A549 (cell line): Measurements from ENCODE around the gene OR10A5. TPM values are rescaled to one million over a fixed set of nuclear protein-coding genes. Genes with fewer than 3 reads are reported as not detected.

ENCODE experiments used
- ATAC-seq, 2 experiments: fragments of 200-7000 bp in 1 of 2; fragments of >200 bp in 1 of 2; cut with Nextera tagmentation in 1 of 2; cut with Tn5 transposase in 1 of 2; 3 replicates each; pipeline versions ENCODE4 v1.8.0 to v1.9.1; 2018 to 2020; ENCODE audit warnings: mild to moderate bottlenecking in 1 of 2, moderate library complexity in 1 of 2
- CTCF ChIA-PET: fragments of 300-600 bp; sonication (Branson Sonifier 250); formaldehyde crosslinking; extraction: SDS; loops from one replicate; lab custom pipeline; 2021; ENCODE audit warnings: antibody characterized with exemption, inconsistent platforms; lab: Yijun Ruan, JAX
- POLR2A ChIA-PET: fragments of 350-600 bp; formaldehyde crosslinking; extraction: SDS; loops from one replicate; lab custom pipeline; 2021; ENCODE audit warnings: antibody characterized with exemption, inconsistent platforms; lab: Yijun Ruan, JAX
- DNase-seq, 2 experiments: peaks; one replicate each; pipeline versions ENCODE4 v3.0.0 to v3.0.0-alpha.2; 2011 to 2016; ENCODE audit warnings: low read depth in 1 of 2, low spot score in 1 of 2
- FAIRE-seq: peaks from 2 replicates; lab custom pipeline; 2011; peaks lifted over from hg19 to GRCh38; lab: Jason Lieb, UNC
- H3K27ac ChIP-seq, 2 experiments: fragments of >200 bp; sonication (Bioruptor Twin); formaldehyde crosslinking; 3 replicates each; pipeline ENCODE4 v1.5.1; 2016 to 2017
- H3K4me1 ChIP-seq: fragments of >200 bp; sonication (Bioruptor Twin); formaldehyde crosslinking; 3 replicates; pipeline ENCODE4 v1.6.1; 2016
- H3K4me2 ChIP-seq: fragments of >200 bp; sonication (Bioruptor Twin); formaldehyde crosslinking; 3 replicates; pipeline ENCODE4 v1.6.1; 2016
- H3K4me3 ChIP-seq: fragments of >200 bp; sonication (Bioruptor Twin); formaldehyde crosslinking; 3 replicates; pipeline ENCODE4 v1.5.1; 2016
- H3K9me3 ChIP-seq: fragments of >200 bp; sonication (Bioruptor Twin); formaldehyde crosslinking; 3 replicates; pipeline ENCODE4 v1.6.1; 2016
- CBX8 ChIP-seq: fragments of 200-600 bp; sonication (generic); IDR thresholded peaks from 2 replicates; pipeline ENCODE4 v1.6.1; 2016
- CEBPB ChIP-seq, 2 experiments: fragments of >200 bp in 1 of 2; sonication (Bioruptor Twin) in 1 of 2; formaldehyde crosslinking in 1 of 2; IDR thresholded peaks; 2 replicates each; pipeline ENCODE4 v1.6.1; 2012 to 2016
- ESRRA ChIP-seq: fragments of 150-350 bp; IDR thresholded peaks from 2 replicates; pipeline ENCODE4 v1.6.1; 2014; ENCODE audit warnings: mild to moderate bottlenecking, low read length, borderline replicate concordance
- FOXS1 ChIP-seq: fragments of 250-450 bp; sonication (Bioruptor Pico); IDR thresholded peaks from 2 replicates; pipeline ENCODE4 v1.5.0; 2020; ENCODE audit warnings: mild to moderate bottlenecking, moderate library complexity
- HDAC2 ChIP-seq: fragments of 200-600 bp; sonication (generic); IDR thresholded peaks from 2 replicates; pipeline ENCODE4 v1.6.1; 2016
- HEYL ChIP-seq: fragments of 250-450 bp; sonication (Bioruptor Pico); IDR thresholded peaks from 2 replicates; pipeline ENCODE4 v1.8.0; 2021; ENCODE audit warnings: mild to moderate bottlenecking, moderate library complexity
- JUN ChIP-seq, 2 experiments: fragments of >200 bp; sonication (Bioruptor Twin); formaldehyde crosslinking; IDR thresholded peaks; 2 replicates in 1 of 2; 3 replicates in 1 of 2; pipeline ENCODE4 v1.6.1; 2016 to 2017
- JUNB ChIP-seq: fragments of >200 bp; sonication (Bioruptor Twin); formaldehyde crosslinking; IDR thresholded peaks from 2 replicates; pipeline ENCODE4 v1.6.1; 2016
- MAFK ChIP-seq: fragments of 450-650 bp; IDR thresholded peaks from 2 replicates; pipeline ENCODE4 v1.6.1; 2014; ENCODE audit not compliant: partially characterized antibody
- MAZ ChIP-seq: fragments of 150-350 bp; IDR thresholded peaks from 2 replicates; pipeline ENCODE4 v1.6.1; 2014; ENCODE audit warnings: antibody characterized with exemption, low read depth, low read length, borderline replicate concordance
- NPAS2 ChIP-seq: fragments of 250-450 bp; sonication (Bioruptor Pico); IDR thresholded peaks from 2 replicates; pipeline ENCODE4 v1.8.0; 2022; ENCODE audit warnings: mild to moderate bottlenecking, moderate library complexity, borderline replicate concordance
- PHF8 ChIP-seq: fragments of 200-600 bp; sonication (generic); IDR thresholded peaks from 2 replicates; pipeline ENCODE4 v1.6.1; 2016; ENCODE audit warnings: low read depth, mild to moderate bottlenecking, antibody characterized with exemption, moderate library complexity, borderline replicate concordance
- RAD21 ChIP-seq, 2 experiments: fragments of >200 bp in 1 of 2; sonication (Bioruptor Twin) in 1 of 2; formaldehyde crosslinking in 1 of 2; IDR thresholded peaks in 1 of 2; conservative IDR thresholded peaks in 1 of 2; 2 replicates in 1 of 2; 3 replicates in 1 of 2; pipeline ENCODE4 v1.6.1; 2012 to 2018; ENCODE audit warnings: inconsistent platforms in 1 of 2
- RCOR1 ChIP-seq: fragments of 150-350 bp; IDR thresholded peaks from 2 replicates; pipeline ENCODE4 v1.6.1; 2014; ENCODE audit warnings: antibody characterized with exemption, low read length, low read depth
- RNF2 ChIP-seq: fragments of 200-600 bp; sonication (generic); IDR thresholded peaks from 2 replicates; pipeline ENCODE4 v1.6.1; 2016; ENCODE audit warnings: low read depth, mild to moderate bottlenecking, antibody characterized with exemption, moderate library complexity, borderline replicate concordance
- ZC3H11A ChIP-seq: fragments of 450-650 bp; IDR thresholded peaks from 2 replicates; pipeline ENCODE4 v1.6.1; 2014; ENCODE audit warnings: antibody characterized with exemption, mild to moderate bottlenecking
- ZFP36 ChIP-seq: fragments of 450-650 bp; IDR thresholded peaks from 2 replicates; pipeline ENCODE4 v1.6.1; 2014; ENCODE audit warnings: borderline replicate concordance; ENCODE audit not compliant: partially characterized antibody
- ZNF302 ChIP-seq: fragments of 250-450 bp; sonication (Bioruptor Pico); IDR thresholded peaks from 2 replicates; pipeline ENCODE4 v1.9.0; 2021; ENCODE audit warnings: inconsistent platforms, mild to moderate bottlenecking, moderate library complexity
- WGBS: methylation state at CpG from one replicate; pipeline ENCODE4 v1.1.6; 2017; ENCODE audit errors: missing lambda C conversion rate; 5-methylcytosine and 5-hydroxymethylcytosine counted together
- polyA plus RNA-seq, 4 experiments: library from polyadenylated mRNA; depleted of rRNA in 3 of 4; stranded (reverse); fragments of >200 nt; fragmentation: RNase III in 1 of 4; extraction: RNeasy Plus Mini Kit Qiagen cat#74134 plus additional on column Dnase treatment in 1 of 4; gene quantifications; 2 replicates in 3 of 4; 3 replicates in 1 of 4; pipeline ENCODE4 v1.2.3, GENCODE V29; 2011 to 2017
- TF ChIP-seq, protein P1 (sequence below): IDR thresholded peaks from 2 replicates; pipeline ENCODE4 v1.6.1; 2012
- TF ChIP-seq, protein P2 (sequence below): IDR thresholded peaks from 2 replicates; pipeline ENCODE4 v1.6.1; 2012
- TF ChIP-seq, protein P3 (sequence below): fragments of 200-600 bp; sonication (generic); IDR thresholded peaks from 2 replicates; pipeline ENCODE4 v1.6.1; 2016; ENCODE audit warnings: antibody characterized with exemption, mild to moderate bottlenecking, moderate library complexity
- TF ChIP-seq, protein P4 (sequence below): fragments of 250-450 bp; sonication (Bioruptor Pico); IDR thresholded peaks from 2 replicates; pipeline ENCODE4 v1.5.0; 2021; ENCODE audit warnings: mild to moderate bottlenecking, moderate library complexity, borderline replicate concordance
- TF ChIP-seq, protein P5 (sequence below): fragments of 250-450 bp; sonication (Bioruptor Pico); IDR thresholded peaks from 2 replicates; pipeline ENCODE4 v1.5.0; 2020; ENCODE audit warnings: low read depth, mild to moderate bottlenecking, moderate library complexity

OR10A5 gene
- polyA plus RNA-seq, 2 of the 4 experiments (the other 2 are of a cell fraction) = not detected

DNA sequence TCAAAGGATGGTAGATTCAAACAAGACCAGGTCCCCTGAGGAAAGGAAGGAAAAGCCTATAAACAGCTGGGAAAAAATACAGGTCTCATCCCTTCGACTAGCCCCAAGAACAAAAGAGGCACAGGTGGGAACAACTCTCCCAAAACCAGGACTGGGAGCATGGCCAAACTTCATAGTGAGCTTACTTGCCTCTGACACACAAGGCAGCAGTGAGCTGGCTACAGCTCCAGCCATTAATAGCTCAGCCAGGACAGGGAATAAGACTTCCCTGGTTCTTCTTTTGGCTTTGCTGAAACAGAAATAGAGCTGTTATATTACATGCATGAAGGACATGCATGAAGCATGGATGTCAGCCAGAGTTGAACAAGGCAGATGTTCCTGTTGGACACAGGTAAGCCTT lies 17.5 kb downstream of the OR10A5 start, which contains the start of gene OR10A2:
TSS of gene OR10A2 (plus strand) at position 97 of the 400 bp plus-strand sequence. CDS start 6,698 bp downstream, outside the sequence.
- FAIRE-seq (no peak), ATAC-seq (peak in 1 of 2 experiments; percentile 34; a peak in 1 of 6 replicates), DNase-seq (no peak)
- TF ChIP-seq ESRRA (no peak), CBX8 (no peak), ZNF302 (no peak), MAZ (no peak), HEYL (CRISPR knock-in tag) (no peak), RNF2 (no peak), HDAC2 (no peak), RCOR1 (no peak), ZFP36 (no peak), NPAS2 (CRISPR knock-in tag) (no peak), JUNB (no peak), PHF8 (no peak), FOXS1 (no peak)
- TF ChIP-seq, protein P1, sequence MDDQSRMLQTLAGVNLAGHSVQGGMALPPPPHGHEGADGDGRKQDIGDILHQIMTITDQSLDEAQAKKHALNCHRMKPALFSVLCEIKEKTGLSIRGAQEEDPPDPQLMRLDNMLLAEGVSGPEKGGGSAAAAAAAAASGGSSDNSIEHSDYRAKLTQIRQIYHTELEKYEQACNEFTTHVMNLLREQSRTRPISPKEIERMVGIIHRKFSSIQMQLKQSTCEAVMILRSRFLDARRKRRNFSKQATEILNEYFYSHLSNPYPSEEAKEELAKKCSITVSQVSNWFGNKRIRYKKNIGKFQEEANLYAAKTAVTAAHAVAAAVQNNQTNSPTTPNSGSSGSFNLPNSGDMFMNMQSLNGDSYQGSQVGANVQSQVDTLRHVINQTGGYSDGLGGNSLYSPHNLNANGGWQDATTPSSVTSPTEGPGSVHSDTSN = no peak
- TF ChIP-seq, protein P2, sequence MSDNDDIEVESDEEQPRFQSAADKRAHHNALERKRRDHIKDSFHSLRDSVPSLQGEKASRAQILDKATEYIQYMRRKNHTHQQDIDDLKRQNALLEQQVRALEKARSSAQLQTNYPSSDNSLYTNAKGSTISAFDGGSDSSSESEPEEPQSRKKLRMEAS = no peak
- TF ChIP-seq, protein P3, sequence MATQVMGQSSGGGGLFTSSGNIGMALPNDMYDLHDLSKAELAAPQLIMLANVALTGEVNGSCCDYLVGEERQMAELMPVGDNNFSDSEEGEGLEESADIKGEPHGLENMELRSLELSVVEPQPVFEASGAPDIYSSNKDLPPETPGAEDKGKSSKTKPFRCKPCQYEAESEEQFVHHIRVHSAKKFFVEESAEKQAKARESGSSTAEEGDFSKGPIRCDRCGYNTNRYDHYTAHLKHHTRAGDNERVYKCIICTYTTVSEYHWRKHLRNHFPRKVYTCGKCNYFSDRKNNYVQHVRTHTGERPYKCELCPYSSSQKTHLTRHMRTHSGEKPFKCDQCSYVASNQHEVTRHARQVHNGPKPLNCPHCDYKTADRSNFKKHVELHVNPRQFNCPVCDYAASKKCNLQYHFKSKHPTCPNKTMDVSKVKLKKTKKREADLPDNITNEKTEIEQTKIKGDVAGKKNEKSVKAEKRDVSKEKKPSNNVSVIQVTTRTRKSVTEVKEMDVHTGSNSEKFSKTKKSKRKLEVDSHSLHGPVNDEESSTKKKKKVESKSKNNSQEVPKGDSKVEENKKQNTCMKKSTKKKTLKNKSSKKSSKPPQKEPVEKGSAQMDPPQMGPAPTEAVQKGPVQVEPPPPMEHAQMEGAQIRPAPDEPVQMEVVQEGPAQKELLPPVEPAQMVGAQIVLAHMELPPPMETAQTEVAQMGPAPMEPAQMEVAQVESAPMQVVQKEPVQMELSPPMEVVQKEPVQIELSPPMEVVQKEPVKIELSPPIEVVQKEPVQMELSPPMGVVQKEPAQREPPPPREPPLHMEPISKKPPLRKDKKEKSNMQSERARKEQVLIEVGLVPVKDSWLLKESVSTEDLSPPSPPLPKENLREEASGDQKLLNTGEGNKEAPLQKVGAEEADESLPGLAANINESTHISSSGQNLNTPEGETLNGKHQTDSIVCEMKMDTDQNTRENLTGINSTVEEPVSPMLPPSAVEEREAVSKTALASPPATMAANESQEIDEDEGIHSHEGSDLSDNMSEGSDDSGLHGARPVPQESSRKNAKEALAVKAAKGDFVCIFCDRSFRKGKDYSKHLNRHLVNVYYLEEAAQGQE = no peak
- no peak within 1 kb of the TSS for H3K27ac ChIP-seq
- WGBS = 0% methylated on average over 1 of the region's 1 CpG
- H3K4me3 ChIP-seq = no peak within 1 kb of the TSS
- no peaks in the 10 kb centered on the region for H3K4me1 ChIP-seq
- ChIA-PET CTCF (interaction anchor here (0.9 to 1.9 kb wide), 4 partner anchors 14 to 158 kb away, joined by 3 to 7 read pairs (median 4); no protein-coding TSS in a partner anchor), POLR2A (no interaction called here)
- no peak within 1 kb of the TSS for H3K4me2 ChIP-seq
- no peaks in the 10 kb centered on the region for H3K9me3 ChIP-seq

DNA sequence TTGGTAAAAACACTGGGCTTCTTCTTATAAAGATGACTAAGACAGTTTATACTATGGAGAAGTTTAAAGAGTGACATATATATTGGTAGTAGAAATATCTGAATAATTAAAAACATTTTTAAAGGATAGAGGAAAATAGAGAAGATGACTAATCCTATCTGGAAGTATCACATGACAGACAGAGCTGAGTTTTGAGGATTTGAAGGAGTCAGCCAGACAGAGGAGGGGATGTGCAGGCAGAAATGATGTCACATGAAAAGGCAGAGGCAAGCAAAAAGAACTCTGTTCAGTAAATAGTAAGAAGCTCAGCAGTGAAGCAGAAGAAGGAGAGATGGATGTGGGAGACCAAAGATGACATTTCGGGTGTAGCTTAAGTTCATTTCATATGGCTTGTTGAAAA lies 19.0 kb downstream of the OR10A5 start:
- POLR2A ChIA-PET = interaction anchor here (0.7 kb wide), 1 partner anchor 148 kb away, joined by 4 read pairs; no protein-coding TSS in a partner anchor
- FAIRE-seq = no peak

More for the DNA sequence above, 19.0 kb downstream of the OR10A5 start:
- 6% methylated on average over 1 of the region's 1 CpG for WGBS
- no peak for ATAC-seq
- H3K9me3 ChIP-seq = no peaks in the 10 kb centered on the region
- H3K4me2 ChIP-seq = no peak overlapping the region
- no peak overlapping the region for H3K4me3 ChIP-seq
- H3K4me1 ChIP-seq = no peaks in the 10 kb centered on the region
- TF ChIP-seq MAFK = no peak
- TF ChIP-seq CEBPB (IDR thresholded peaks at IDR 0.05) = no peak
- TF ChIP-seq JUN (IDR thresholded peaks at IDR 0.05) = no peak
- TF ChIP-seq RAD21 (conservative IDR thresholded peaks at IDR 0.05 in 1 of 2, IDR thresholded peaks at IDR 0.05 in 1 of 2) = no peak
- no peak for TF ChIP-seq ZC3H11A
- TF ChIP-seq, protein P4, sequence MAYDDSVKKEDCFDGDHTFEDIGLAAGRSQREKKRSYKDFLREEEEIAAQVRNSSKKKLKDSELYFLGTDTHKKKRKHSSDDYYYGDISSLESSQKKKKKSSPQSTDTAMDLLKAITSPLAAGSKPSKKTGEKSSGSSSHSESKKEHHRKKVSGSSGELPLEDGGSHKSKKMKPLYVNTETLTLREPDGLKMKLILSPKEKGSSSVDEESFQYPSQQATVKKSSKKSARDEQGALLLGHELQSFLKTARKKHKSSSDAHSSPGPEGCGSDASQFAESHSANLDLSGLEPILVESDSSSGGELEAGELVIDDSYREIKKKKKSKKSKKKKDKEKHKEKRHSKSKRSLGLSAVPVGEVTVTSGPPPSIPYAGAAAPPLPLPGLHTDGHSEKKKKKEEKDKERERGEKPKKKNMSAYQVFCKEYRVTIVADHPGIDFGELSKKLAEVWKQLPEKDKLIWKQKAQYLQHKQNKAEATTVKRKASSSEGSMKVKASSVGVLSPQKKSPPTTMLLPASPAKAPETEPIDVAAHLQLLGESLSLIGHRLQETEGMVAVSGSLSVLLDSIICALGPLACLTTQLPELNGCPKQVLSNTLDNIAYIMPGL (CRISPR knock-in tag) = no peak
- TF ChIP-seq, protein P5, sequence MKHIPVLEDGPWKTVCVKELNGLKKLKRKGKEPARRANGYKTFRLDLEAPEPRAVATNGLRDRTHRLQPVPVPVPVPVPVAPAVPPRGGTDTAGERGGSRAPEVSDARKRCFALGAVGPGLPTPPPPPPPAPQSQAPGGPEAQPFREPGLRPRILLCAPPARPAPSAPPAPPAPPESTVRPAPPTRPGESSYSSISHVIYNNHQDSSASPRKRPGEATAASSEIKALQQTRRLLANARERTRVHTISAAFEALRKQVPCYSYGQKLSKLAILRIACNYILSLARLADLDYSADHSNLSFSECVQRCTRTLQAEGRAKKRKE (CRISPR knock-in tag) = no peak
- TF ChIP-seq FOXS1 = no peak
- no peak overlapping the region for H3K27ac ChIP-seq
- no peak for DNase-seq
- CTCF ChIA-PET = no interaction called here
